IMR-90 (cell line): Measurements from ENCODE around the gene NHSL2. TPM values are rescaled to one million over a fixed set of nuclear protein-coding genes. Genes with fewer than 3 reads are reported as not detected.

Experiments
- ATAC-seq: fragments of 200-7000 bp; cut with Tn5 transposase; 2 replicates; pipeline ENCODE4 v1.9.1; 2020; ENCODE audit warnings: low read depth, mild to moderate bottlenecking, moderate library complexity
- BruUV-seq: library from RNA; stranded (reverse); fragments of 400-500 nt; replicated peaks from 2 replicates; lab custom pipeline; 2021; lab: Mats Ljungman, UMichigan
- CTCF ChIA-PET: fragments of 300-600 bp; formaldehyde crosslinking; extraction: SDS; loops from one replicate; lab custom pipeline; 2021; ENCODE audit warnings: antibody characterized with exemption; lab: Yijun Ruan, JAX
- POLR2A ChIA-PET: fragments of 300-600 bp; sonication (Branson Sonifier 250); formaldehyde crosslinking; loops from one replicate; lab custom pipeline; 2022; ENCODE audit warnings: antibody characterized with exemption; ENCODE audit not compliant: unreplicated experiment; lab: Charles Lee
- DNase-seq: peaks from one replicate; pipeline ENCODE4 v3.0.0; 2013
- H2AFZ ChIP-seq: replicated peaks from 2 replicates; pipeline ENCODE3; 2013; ENCODE audit warnings: low read length, mild to moderate bottlenecking; ENCODE audit not compliant: poor library complexity
- H2AK5ac ChIP-seq: 2 replicates; pipeline ENCODE4 v1.6.1; 2013; ENCODE audit warnings: low read depth, low read length, inconsistent platforms
- H2AK9ac ChIP-seq: replicated peaks from 2 replicates; pipeline ENCODE3; 2013; ENCODE audit warnings: mild to moderate bottlenecking, low read depth, low read length, moderate library complexity; ENCODE audit not compliant: poor library complexity
- H2BK120ac ChIP-seq: 2 replicates; pipeline ENCODE4 v1.6.1; 2013; ENCODE audit warnings: low read depth, low read length, inconsistent platforms
- H2BK15ac ChIP-seq: 3 replicates; pipeline ENCODE4 v1.6.1; 2013; ENCODE audit warnings: low read depth, low read length, inconsistent platforms
- H2BK20ac ChIP-seq: 2 replicates; pipeline ENCODE4 v1.6.1; 2013; ENCODE audit warnings: low read depth, mild to moderate bottlenecking, inconsistent platforms, low read length, moderate library complexity
- H2BK5ac ChIP-seq: 2 replicates; pipeline ENCODE4 v1.6.1; 2013; ENCODE audit warnings: mild to moderate bottlenecking, low read depth, low read length, inconsistent platforms; ENCODE audit not compliant: poor library complexity, severe bottlenecking
- H3K14ac ChIP-seq: replicated peaks from 2 replicates; pipeline ENCODE4 v1.6.1; 2013; ENCODE audit warnings: low read depth, low read length, inconsistent platforms
- H3K18ac ChIP-seq: 2 replicates; pipeline ENCODE4 v1.6.1; 2013; ENCODE audit warnings: low read depth, low read length, control low read depth
- H3K23ac ChIP-seq: 2 replicates; pipeline ENCODE4 v1.6.1; 2013; ENCODE audit warnings: low read depth, low read length, inconsistent platforms
- H3K27ac ChIP-seq: 2 replicates; pipeline ENCODE4 v1.5.1; 2013; ENCODE audit warnings: mild to moderate bottlenecking, control low read depth, low read length; ENCODE audit not compliant: insufficient read depth
- H3K27me3 ChIP-seq: 2 replicates; pipeline ENCODE4 v1.6.1; 2013; ENCODE audit warnings: low read length; ENCODE audit not compliant: control insufficient read depth, insufficient read depth
- H3K36me3 ChIP-seq: 2 replicates; pipeline ENCODE4 v1.6.1; 2013; ENCODE audit warnings: low read length, mixed read lengths; ENCODE audit not compliant: control insufficient read depth, insufficient read depth
- H3K4ac ChIP-seq: 2 replicates; pipeline ENCODE4 v1.6.1; 2013; ENCODE audit warnings: low read depth, low read length, inconsistent platforms
- H3K4me1 ChIP-seq: 2 replicates; pipeline ENCODE4 v1.6.1; 2013; ENCODE audit warnings: low read length, mixed read lengths; ENCODE audit not compliant: control insufficient read depth, insufficient read depth
- H3K4me2 ChIP-seq: 2 replicates; pipeline ENCODE4 v1.6.1; 2013; ENCODE audit warnings: low read depth, mild to moderate bottlenecking, control low read depth, low read length, moderate library complexity
- H3K4me3 ChIP-seq: 2 replicates; pipeline ENCODE4 v1.5.1; 2013; ENCODE audit warnings: low read depth, mild to moderate bottlenecking, control low read depth, low read length, moderate library complexity; ENCODE audit not compliant: insufficient read depth
- H3K56ac ChIP-seq: 2 replicates; pipeline ENCODE4 v1.6.1; 2013; ENCODE audit warnings: low read length, inconsistent platforms; ENCODE audit not compliant: insufficient read depth; ENCODE audit errors: extremely low read depth
- H3K79me1 ChIP-seq, 2 experiments: 2 replicates each; pipeline ENCODE4 v1.6.1; 2013; ENCODE audit warnings: low read length in 2 of 2, inconsistent platforms in 1 of 2, low read depth in 1 of 2
- H3K9ac ChIP-seq: 2 replicates; pipeline ENCODE4 v1.6.1; 2013; ENCODE audit warnings: low read depth, low read length, control low read depth
- H3K9me1 ChIP-seq: 2 replicates; pipeline ENCODE4 v1.6.1; 2013; ENCODE audit warnings: low read length, inconsistent platforms; ENCODE audit not compliant: insufficient read depth
- H3K9me3 ChIP-seq: 2 replicates; pipeline ENCODE4 v1.6.1; 2013; ENCODE audit warnings: low read length; ENCODE audit not compliant: control insufficient read depth, insufficient read depth
- H4K20me1 ChIP-seq: 2 replicates; pipeline ENCODE4 v1.6.1; 2013; ENCODE audit warnings: low read length, inconsistent platforms; ENCODE audit not compliant: insufficient read depth
- H4K5ac ChIP-seq: 2 replicates; pipeline ENCODE4 v1.6.1; 2013; ENCODE audit warnings: mild to moderate bottlenecking, low read depth, low read length, control low read depth
- H4K8ac ChIP-seq, 2 experiments: 2 replicates each; pipeline ENCODE4 v1.6.1; 2013; ENCODE audit warnings: low read depth in 2 of 2, low read length in 2 of 2, control low read depth in 1 of 2, inconsistent platforms in 1 of 2
- H4K91ac ChIP-seq: 2 replicates; pipeline ENCODE4 v1.6.1; 2013; ENCODE audit warnings: low read depth, low read length, inconsistent platforms; ENCODE audit not compliant: insufficient read depth
- CHD1 ChIP-seq: IDR thresholded peaks from 2 replicates; pipeline ENCODE4 v1.6.1; 2012; ENCODE audit warnings: low read depth, low read length, improper control_type of control experiment
- FOS ChIP-seq: fragments of 150-350 bp; IDR thresholded peaks from 2 replicates; pipeline ENCODE4 v1.6.1; 2016; ENCODE audit warnings: low read depth, low read length
- MAFK ChIP-seq: IDR thresholded peaks from 2 replicates; pipeline ENCODE4 v1.6.1; 2012; ENCODE audit warnings: low read depth, low read length, improper control_type of control experiment
- MAZ ChIP-seq: IDR thresholded peaks from 2 replicates; pipeline ENCODE4 v1.6.1; 2012; ENCODE audit warnings: low read depth, mild to moderate bottlenecking, low read length, improper control_type of control experiment, moderate library complexity, borderline replicate concordance
- NFE2L2 ChIP-seq: fragments of 150-350 bp; IDR thresholded peaks from 2 replicates; pipeline ENCODE4 v1.6.1; 2016; ENCODE audit warnings: low read depth, mild to moderate bottlenecking, low read length
- RAD21 ChIP-seq: IDR thresholded peaks from 2 replicates; pipeline ENCODE4 v1.6.1; 2012; ENCODE audit warnings: low read length, improper control_type of control experiment
- RFX5 ChIP-seq: IDR thresholded peaks from 2 replicates; pipeline ENCODE4 v1.8.0; 2012; ENCODE audit warnings: low read depth, mild to moderate bottlenecking, low read length, moderate library complexity
- WGBS, 2 experiments: methylation state at CpG; one replicate each; pipeline versions ENCODE4 v1.1.5 to v1.1.7; 2013; ENCODE audit warnings: missing lambda C conversion rate in 2 of 2; ENCODE audit not compliant: insufficient read length in 1 of 2; ENCODE audit errors: extremely low coverage in 2 of 2; 5-methylcytosine and 5-hydroxymethylcytosine counted together
- dilution Hi-C: fragments of 300-500 bp; cut with HindIII; formaldehyde crosslinking; loops from one replicate; pipeline ENCODE4 v1.14.3; 2018; ENCODE audit warnings: low sequenced_read_pairs; ENCODE audit not compliant: unreplicated experiment
- in situ Hi-C: fragments of 300-500 bp; cut with MboI; formaldehyde crosslinking; loops from 3 replicates; pipeline ENCODE4 v1.14.3; 2019; ENCODE audit warnings: low sequenced_read_pairs, inconsistent platforms, mixed read lengths
- intact Hi-C: fragments of 100-400 bp; cut with micrococcal nuclease; formaldehyde crosslinking; loops from 2 replicates; pipeline ENCODE4 v1.10.0; 2022
- polyA plus RNA-seq, 3 experiments: library from polyadenylated mRNA; depleted of rRNA; stranded (reverse); fragments of >200 nt; gene quantifications; 2 replicates each; pipeline ENCODE4 v1.2.3, GENCODE V29; 2012; ENCODE audit warnings: low replicate concordance in 1 of 3
- total RNA-seq: library from RNA; depleted of rRNA; stranded (reverse); fragments of >200 nt; gene quantifications from 2 replicates; pipeline ENCODE4 v1.2.3, GENCODE V29; 2012
- TF ChIP-seq, protein P1 (sequence below): fragments of 150-350 bp; IDR thresholded peaks from 2 replicates; pipeline ENCODE4 v1.6.1; 2016; ENCODE audit warnings: low read depth, mild to moderate bottlenecking, low read length, moderate library complexity, borderline replicate concordance

NHSL2 gene
- total and polyA plus RNA-seq, 2 of the 4 experiments (the other 2 are of a cell fraction), result 0.72 to 0.75 TPM

DNA sequence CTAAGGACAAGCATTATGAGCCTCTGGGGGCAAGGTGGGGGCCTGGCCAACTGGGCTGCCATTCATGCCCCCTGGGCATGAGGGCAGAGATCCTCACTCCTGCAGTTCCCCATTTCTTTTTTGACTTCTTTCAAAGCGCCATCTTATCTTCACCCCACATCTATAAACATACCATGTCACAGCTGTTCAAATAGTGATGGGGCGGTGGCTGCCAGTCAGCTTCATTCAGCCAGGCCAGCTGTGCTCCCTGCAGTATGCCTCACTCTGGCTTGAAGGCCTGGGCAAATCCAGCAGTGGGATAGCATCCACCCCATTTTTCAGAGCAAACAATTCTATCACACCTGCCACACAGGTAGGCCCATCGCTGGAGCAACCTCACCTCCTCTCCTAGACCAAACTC, 85.5 kb downstream of the NHSL2 start:
- no peak overlapping the region for H4K8ac ChIP-seq
- ChIA-PET POLR2A (no interaction called here), CTCF (no interaction called here)
- no peaks in the 10 kb centered on the region for H3K36me3 ChIP-seq
- no peak overlapping the region for H3K18ac ChIP-seq
- H2AK9ac ChIP-seq, result no peak overlapping the region
- H2BK20ac ChIP-seq, result no peak overlapping the region
- dilution Hi-C loops, result no loop called here
- H2BK15ac ChIP-seq, result no peak overlapping the region
- ATAC-seq, result no peak
- no peak overlapping the region for H2BK120ac ChIP-seq
- H3K27me3 ChIP-seq, result peaks cover 49% of the 10 kb centered on the region
- no peak overlapping the region for H3K14ac ChIP-seq
- no TSS peak for BruUV-seq
- no peak overlapping the region for H3K9ac ChIP-seq
- H3K79me1 ChIP-seq, result no peaks in the 10 kb centered on the region
- TF ChIP-seq, protein P1, sequence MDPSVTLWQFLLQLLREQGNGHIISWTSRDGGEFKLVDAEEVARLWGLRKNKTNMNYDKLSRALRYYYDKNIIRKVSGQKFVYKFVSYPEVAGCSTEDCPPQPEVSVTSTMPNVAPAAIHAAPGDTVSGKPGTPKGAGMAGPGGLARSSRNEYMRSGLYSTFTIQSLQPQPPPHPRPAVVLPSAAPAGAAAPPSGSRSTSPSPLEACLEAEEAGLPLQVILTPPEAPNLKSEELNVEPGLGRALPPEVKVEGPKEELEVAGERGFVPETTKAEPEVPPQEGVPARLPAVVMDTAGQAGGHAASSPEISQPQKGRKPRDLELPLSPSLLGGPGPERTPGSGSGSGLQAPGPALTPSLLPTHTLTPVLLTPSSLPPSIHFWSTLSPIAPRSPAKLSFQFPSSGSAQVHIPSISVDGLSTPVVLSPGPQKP, result no peak
- no peak for TF ChIP-seq MAZ
- no peak for TF ChIP-seq MAFK
- no peak for TF ChIP-seq RAD21
- TF ChIP-seq CHD1, result no peak
- TF ChIP-seq NFE2L2, result no peak
- TF ChIP-seq FOS, result no peak
- TF ChIP-seq RFX5, result no peak
- H4K5ac ChIP-seq, result no peak overlapping the region
- H2AK5ac ChIP-seq, result no peak overlapping the region
- no peak overlapping the region for H3K23ac ChIP-seq
- H3K9me3 ChIP-seq, result no peaks in the 10 kb centered on the region
- no peak overlapping the region for H3K4ac ChIP-seq
- H3K56ac ChIP-seq, result no peak overlapping the region
- WGBS, 2 experiments, result no CpG with 5 or more reads among the region's 3 CpGs
- intact Hi-C loops, result no loop called here
- no peaks in the 10 kb centered on the region for H3K4me1 ChIP-seq
- H3K4me2 ChIP-seq, result no peak overlapping the region
- no peak for DNase-seq
- in situ Hi-C loops, result no loop called here
- no peak overlapping the region for H2BK5ac ChIP-seq
- H4K91ac ChIP-seq, result no peak overlapping the region
- no peak overlapping the region for H3K27ac ChIP-seq
- H2AFZ ChIP-seq, result no peak overlapping the region
- no peaks in the 10 kb centered on the region for H4K20me1 ChIP-seq
- H3K4me3 ChIP-seq, result no peak overlapping the region
- no peaks in the 10 kb centered on the region for H3K9me1 ChIP-seq
